ENCODE results near the gene ATE1. TPM values are rescaled to one million over a fixed set of nuclear protein-coding genes. Genes with fewer than 3 reads are reported as not detected.
"Not testable (repeated sequence)": the region's sequence is repeated elsewhere in the genome, so short reads cannot be mapped to it uniquely, and the experiment has no call there.

ATE1 gene
- total RNA-seq, 1 donor from 2014 or later, result 26.0 TPM

DNA sequence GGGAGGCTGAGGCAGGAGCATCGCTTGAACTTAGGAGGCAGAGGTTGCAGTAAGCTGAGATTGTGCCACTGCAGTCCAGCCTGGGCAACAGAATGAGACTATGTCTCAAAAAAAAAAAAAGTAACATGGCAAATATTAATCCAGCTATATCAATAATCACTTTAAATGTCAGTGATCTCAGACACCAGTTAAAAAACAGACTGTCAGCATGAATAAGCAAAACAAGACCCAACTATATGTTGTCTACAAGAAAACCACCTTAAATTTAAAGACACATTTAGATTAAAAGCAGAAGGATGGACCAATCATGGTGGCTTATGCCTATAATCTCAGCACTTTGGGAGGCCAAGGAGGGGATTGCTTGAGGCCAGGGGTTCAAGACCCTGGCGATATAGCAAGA, 8.5 kb upstream of the ATE1 start:
- Histone ChIP-seq H3K27me3 (ENCODE audit: low read depth) (no peaks in the 10 kb centered on the region), H3K36me3 (no peaks in the 10 kb centered on the region), H3K27ac (no peak overlapping the region), H3K4me1 (no peaks in the 10 kb centered on the region), H3K9me3 (no peaks in the 10 kb centered on the region), H3K4me3 (no peak overlapping the region)
- intact Hi-C loops (cut with DNase I), result no loop called here
- TF ChIP-seq, protein P1, sequence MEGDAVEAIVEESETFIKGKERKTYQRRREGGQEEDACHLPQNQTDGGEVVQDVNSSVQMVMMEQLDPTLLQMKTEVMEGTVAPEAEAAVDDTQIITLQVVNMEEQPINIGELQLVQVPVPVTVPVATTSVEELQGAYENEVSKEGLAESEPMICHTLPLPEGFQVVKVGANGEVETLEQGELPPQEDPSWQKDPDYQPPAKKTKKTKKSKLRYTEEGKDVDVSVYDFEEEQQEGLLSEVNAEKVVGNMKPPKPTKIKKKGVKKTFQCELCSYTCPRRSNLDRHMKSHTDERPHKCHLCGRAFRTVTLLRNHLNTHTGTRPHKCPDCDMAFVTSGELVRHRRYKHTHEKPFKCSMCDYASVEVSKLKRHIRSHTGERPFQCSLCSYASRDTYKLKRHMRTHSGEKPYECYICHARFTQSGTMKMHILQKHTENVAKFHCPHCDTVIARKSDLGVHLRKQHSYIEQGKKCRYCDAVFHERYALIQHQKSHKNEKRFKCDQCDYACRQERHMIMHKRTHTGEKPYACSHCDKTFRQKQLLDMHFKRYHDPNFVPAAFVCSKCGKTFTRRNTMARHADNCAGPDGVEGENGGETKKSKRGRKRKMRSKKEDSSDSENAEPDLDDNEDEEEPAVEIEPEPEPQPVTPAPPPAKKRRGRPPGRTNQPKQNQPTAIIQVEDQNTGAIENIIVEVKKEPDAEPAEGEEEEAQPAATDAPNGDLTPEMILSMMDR (IDR thresholded peaks at IDR 0.05), result no peak
- no peak for ATAC-seq
- no peak for DNase-seq

DNA sequence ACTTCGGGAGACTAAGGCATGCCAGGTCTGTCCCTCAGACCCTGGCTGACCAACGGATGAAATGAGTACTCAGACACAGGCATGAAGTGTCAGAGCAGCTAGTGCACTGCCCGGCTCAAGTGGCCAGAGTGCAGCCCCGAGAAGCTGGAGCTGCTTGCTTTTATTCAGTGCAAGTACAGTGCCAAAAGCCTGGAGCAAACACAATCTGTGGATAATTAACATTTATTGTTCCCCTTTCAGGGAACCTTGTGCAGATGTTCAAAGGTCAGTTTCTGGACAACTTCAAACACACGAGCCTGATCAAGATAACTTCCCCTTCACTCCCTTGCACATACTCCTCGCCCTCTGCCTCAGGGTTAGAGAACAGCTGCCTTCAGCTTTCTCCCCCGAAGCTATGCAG, 7.9 kb upstream of the ATE1 start:
- no peaks in the 10 kb centered on the region for H3K9me3 ChIP-seq
- no peaks in the 10 kb centered on the region for H3K36me3 ChIP-seq
- no peak overlapping the region for H3K4me3 ChIP-seq
- TF ChIP-seq, protein P1 (IDR thresholded peaks at IDR 0.05), result no peak
- no peaks in the 10 kb centered on the region for H3K4me1 ChIP-seq
- no peak for DNase-seq
- intact Hi-C loops (cut with DNase I), result no loop called here
- H3K27ac ChIP-seq, result no peak overlapping the region
- H3K27me3 ChIP-seq (ENCODE audit: low read depth), result no peaks in the 10 kb centered on the region
- ATAC-seq, result no peak

DNA sequence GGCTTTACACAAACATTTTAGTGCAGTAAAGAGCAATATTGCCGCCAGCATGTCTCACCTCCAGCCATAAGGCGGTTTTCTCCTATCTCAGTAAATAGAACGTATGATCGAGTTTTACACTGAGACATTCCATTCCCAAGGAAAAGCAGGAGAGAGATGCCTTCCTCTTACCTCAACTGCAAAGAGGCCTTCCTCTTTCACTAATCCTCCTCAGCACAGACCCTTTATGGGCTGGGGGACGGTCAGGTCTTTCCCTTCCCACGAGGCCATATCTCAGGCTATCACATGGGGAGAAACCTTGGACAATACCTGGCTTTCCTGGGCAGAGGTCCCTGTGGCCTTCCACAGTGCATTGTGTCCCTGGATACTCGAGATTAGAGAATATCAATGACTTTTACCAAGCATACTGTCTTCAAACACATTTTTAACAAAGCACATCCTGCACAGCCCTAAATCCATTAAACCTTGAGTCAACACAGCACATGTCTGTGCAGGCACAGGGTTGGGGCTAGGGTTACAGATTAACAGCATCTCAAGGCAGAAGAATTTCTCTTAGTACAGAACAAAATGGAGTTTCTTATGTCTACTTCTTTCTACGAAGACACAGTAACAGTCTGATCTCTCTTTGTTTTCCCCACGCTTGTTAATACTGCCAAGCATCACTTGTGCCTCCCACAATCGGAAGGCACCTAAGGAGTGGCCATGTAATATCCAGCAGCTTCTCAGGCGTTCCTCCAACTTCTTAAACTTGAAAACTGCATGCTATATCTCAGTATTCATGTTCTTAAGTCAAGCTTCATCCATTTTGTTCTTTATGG, 2.6 kb upstream of the ATE1 start:
- peaks cover 17% of the 10 kb centered on the region for H3K4me1 ChIP-seq
- intact Hi-C loops (cut with DNase I); H3K36me3 ChIP-seq; DNase-seq; H3K27ac ChIP-seq; H3K9me3 ChIP-seq; H3K27me3 ChIP-seq (ENCODE audit: low read depth); ATAC-seq; H3K4me3 ChIP-seq: not testable (repeated sequence)

DNA sequence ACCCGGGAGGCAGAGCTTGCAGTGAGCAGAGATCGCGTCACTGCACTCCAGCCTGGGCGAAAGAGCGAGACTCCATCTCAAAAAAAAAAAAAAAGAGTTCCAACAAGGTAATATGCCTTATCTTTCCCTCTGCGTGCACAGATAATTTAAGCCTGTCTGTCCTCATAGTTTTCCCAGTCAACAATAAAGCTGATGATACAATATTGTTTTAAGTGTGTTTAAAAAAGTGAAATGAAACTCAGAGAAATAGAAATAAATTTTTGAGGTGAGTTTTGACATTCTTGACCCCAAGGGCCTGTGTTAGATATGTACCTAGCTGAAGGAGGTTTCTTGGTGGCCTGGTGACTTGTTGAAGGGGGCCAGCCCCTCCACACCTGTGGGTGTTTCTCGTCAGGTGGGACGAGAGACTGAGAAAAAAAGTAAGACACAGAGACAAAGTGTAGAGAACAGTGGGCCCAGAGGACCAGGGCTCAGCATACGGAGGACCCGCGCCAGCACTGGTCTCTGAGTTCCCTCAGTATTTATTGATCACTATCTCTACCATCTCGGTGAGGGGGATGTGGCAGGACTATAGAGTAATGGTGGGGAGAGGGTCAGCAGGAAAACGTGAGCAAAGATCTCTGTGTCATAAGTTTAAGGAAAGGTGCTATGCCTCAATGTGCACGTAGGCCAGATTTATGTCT, 1.9 kb upstream of the ATE1 start:
- intact Hi-C loops (cut with DNase I); DNase-seq; H3K27ac ChIP-seq; H3K27me3 ChIP-seq (ENCODE audit: low read depth); H3K36me3 ChIP-seq; H3K4me3 ChIP-seq; H3K9me3 ChIP-seq; ATAC-seq: not testable (repeated sequence)
- peaks cover 17% of the 10 kb centered on the region for H3K4me1 ChIP-seq

DNA sequence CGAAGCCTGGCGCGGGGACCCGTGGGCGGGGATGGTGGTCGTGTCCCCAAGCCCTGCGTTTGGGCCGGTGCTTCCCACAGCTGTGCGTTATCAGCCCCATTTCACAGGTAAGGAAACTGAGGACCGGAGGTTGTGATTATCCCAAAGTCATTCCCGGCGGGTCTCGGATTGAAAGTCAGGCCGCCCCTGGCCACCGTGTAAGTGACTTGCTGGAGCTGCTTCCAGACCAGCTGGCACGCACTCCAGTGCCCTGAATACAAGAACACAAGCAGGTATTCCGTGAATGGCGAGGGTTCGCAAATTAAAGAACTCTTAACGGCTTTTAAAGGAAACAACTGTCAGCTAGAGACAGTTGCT, 675 bp upstream of the ATE1 start:
- TF ChIP-seq, protein P1 (IDR thresholded peaks at IDR 0.05), result no peak
- peaks cover 17% of the 10 kb centered on the region for H3K4me1 ChIP-seq
- no peaks in the 10 kb centered on the region for H3K9me3 ChIP-seq
- intact Hi-C loops (cut with DNase I), result no loop called here
- H3K36me3 ChIP-seq, result no peaks in the 10 kb centered on the region
- H3K27ac ChIP-seq, result peak overlapping the region; percentile 99
- DNase-seq (no peak), ATAC-seq (peak; percentile 23 to 34)
- H3K4me3 ChIP-seq, result peak overlapping the region; percentile 93
- H3K27me3 ChIP-seq (ENCODE audit: low read depth), result no peaks in the 10 kb centered on the region

DNA sequence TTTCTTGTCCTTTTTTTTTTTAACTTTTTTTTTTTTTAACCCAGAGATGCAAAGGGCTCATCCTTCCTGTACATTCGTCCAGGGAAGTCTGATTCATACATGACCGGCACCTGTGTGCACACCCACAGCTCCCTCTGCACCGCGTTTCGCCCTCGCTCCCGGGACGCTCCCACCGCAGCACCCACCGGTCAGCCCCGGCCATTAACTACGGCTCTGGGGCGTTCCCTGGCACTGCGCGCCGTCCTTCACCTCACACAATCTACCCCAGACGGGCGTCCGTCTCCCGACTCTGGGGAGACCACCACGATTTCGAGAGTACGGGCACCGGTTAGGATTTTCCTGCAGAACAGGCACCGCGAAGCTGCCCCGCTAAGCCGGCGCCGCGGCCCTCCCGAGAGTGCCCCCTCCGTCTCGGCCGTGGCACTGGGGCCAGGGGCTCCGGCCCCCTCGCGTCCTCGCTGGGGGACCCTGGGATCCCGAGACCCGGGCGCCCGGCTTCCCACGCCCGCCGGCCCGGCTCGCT, 452 bp downstream of the ATE1 start:
- peak overlapping the region; percentile 93 for H3K4me3 ChIP-seq
- ATAC-seq (peak; percentile 66 to 73), DNase-seq (peak; percentile 68)
- peaks cover 8% of the 10 kb centered on the region for H3K36me3 ChIP-seq
- peak overlapping the region; percentile 99 for H3K27ac ChIP-seq
- TF ChIP-seq, protein P1 (IDR thresholded peaks at IDR 0.05), result no peak
- intact Hi-C loops (cut with DNase I), result no loop called here
- H3K4me1 ChIP-seq, result peaks cover 17% of the 10 kb centered on the region
- H3K27me3 ChIP-seq (ENCODE audit: low read depth), result no peaks in the 10 kb centered on the region
- H3K9me3 ChIP-seq, result no peaks in the 10 kb centered on the region

All from lower lobe of right lung (tissue), 2 donors.